GM20431 (cell line): ENCODE results near the gene DVL1.

Source experiments
- in situ Hi-C: fragments of 300-500 bp; cut with MseI, MboI; formaldehyde crosslinking; loops from one replicate; pipeline ENCODE4 v1.15.0; 2020; ENCODE audit warnings: low sequenced_read_pairs; ENCODE audit not compliant: unreplicated experiment

Gene DVL1

DNA sequence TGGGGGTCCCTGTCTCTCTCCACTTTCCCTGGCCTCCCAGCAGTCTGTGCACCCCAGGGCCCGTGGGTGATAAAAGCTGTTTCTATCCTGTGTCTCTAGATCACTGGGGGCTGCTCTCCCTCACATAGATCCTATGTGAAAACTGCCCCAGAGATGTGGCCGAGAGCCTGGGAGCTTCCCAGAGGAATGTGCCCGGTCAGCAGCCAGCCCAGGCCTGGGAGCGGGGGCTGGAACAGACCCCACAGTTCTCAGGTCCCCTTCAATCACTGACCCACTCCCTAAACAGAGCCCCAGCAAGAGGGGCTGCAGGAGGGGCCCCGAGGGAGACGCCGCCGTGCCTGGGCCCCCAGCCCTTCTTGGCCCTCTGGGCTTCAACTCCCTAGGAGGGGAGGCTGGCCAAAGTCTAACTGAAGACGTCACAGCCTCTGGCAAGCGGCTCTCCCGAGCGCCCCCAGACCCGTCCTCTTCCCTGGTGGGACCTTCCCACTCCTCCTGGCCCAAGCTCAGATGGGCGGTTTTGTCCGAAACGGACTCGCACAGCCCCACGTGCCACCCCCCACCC lies 8.7 kb upstream of the DVL1 start:
- in situ Hi-C loops, result no loop called here

DNA sequence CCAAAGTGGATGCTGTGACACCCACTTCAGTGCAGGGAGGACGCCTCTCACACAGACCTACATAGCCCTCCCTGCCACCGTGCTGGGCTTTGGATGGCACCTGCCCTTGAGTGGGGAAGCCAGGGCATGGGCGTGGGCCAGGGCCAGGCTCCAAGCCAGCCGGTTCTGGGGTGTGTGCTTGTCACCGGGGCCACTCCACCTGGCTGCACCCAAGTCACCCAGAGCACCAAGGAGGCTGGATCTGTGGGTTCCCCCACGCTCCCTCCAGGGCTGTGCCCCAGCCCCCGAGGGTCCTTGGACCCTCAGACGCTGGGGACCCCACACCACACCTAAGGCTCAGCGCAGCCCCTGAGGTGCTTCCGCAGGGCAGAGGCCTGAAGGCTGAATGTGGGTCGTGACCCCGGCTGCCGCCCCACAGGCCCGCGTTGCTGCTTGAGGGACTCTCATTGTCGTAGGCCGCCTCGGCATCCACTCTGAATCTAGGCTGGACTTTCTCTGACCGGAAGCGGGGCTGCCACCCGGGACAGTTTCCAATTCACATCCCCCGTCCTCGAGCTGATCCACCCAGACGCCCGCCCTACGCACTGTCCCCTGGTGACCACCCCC lies 7.7 kb upstream of the DVL1 start:
- in situ Hi-C loops, result no loop called here

DNA sequence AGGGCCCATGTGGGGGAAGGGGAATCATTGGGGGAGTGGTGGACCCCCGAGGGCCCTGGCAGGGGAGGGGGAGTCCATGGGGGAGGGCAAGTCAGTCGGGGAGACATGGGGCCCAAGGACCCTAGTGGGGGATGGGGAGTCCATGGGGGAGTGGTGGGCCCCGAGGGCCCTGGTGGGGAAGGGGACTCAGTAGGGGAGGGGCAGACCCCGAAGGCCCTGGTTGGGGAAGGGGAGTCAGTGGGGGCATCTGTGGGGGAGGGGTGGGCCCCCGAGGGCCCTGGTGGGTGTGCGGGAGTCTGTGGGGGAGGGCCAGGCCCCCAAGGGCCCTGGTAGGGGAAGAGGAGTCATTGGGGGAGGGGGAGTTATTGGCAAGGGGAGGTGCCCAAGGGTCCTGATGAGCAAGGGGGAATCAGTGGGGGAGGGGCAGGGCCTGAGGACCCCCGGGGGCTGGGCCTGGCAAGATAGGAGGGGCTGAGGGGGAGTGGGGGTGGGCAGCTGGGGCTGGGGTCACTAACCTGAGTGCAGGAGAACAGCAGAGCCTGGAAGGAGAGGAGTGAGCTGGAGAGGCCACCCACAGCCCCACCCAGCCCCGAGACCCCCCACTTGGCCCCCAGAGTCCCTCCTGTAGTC lies 7.1 kb upstream of the DVL1 start:
- in situ Hi-C loops, result no loop called here

DNA sequence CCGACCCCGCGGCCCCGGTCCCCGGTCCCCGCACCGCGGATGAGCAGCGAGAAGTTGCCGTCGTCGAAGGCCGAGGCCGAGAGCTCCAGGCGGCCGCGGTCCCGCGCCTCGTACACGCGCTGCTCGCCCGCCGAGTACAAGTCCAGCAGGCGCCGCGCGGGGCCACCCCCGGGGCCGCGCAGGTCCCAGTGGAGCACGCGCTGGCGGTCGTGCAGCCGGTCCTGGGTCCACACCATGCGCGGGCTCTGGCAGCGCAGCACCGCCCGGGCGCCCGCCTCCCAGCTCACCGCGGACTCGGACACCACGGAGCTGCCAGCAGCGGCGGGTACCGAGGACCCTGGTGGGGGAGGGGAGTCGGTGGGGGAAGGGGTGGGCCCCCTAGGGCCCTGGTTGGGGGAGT lies 6.2 kb upstream of the DVL1 start:
- in situ Hi-C loops, result no loop called here

DNA sequence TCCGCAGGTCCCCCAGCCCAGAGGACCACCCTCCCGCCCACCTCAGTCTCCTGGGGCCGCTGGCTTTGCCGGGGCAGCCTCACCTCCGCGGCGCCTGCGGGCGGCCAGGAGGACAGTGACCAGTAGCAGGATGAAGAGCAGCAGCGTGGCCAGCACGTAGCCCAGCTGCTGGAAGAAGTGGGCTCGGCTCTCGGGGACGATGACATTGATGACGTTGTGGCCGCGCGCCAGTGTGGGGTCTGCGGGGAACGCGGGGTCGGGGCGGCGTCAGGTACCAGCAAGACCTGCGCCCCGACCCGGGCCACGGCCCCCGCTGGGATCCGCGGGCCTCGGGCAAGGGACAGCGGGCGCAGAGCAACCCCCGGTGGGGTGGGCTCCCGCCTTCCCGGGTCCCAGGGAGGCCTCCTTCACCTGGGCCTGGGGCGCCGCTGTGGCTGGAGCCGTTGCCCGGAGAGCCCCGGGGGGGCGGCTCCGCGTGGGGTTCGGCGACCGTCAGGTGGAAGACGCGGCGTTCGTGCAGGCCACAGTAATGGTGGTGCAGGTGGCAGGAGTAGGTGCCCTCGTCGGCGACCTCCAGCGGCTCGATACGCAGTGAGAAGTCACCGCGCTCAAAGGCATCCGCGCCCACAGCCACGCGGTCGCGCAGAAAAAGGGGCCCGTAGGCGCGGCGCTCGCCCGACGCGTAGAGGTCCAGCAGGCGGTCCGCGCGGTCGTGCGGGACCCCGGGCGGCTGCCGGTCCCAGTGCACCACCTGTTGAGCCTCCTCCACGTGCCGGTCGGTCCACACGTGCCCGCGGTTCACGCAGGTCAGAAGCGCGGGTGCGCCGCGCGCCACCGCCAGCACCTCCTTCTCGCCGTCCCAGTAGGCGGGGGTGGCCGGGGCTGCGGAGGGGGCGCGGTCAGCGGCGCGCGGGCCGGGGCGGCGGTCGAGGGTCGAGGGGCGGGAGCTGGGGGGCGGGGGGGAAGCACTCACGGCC lies 5.3 kb upstream of the DVL1 start:
- in situ Hi-C loops, result no loop called here

DNA sequence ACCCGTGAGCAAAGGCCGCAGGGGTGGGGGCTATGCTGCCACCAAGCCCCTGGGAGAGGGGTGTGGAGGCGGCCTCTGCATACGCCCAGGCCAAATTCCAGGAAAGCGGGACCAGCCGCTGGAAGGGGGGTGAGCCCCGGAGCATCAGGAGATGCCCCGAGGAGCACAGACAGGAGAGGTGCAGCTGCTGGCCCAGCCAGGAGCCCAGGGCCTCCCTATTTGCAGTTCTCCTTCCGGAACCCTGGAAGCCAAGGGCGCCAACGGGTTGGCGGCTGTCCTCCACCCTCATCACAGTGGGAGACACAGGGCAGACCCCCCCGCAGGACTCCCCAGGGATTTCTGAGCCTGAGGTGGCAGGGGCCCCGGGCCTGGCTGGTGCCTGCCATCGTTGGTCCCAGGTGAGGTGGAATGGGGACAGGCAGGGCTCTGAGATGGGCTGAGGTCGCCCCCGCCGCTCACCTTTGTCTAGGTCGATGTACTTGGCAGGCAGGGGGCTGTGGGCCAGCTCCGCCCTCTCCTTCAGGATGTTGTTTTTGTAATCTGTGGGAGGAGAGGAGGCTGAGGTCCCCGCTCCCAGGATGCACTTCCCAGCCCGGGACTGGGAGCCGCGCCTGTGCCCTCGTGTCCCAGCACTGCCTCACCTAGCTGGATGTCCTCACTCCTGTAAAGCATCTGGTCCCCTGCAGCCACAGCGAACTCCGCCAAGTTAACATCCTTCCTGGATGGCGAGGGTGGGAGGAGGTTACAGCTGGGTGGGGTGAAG lies 4.4 kb upstream of the DVL1 start:
- in situ Hi-C loops, result no loop called here

DNA sequence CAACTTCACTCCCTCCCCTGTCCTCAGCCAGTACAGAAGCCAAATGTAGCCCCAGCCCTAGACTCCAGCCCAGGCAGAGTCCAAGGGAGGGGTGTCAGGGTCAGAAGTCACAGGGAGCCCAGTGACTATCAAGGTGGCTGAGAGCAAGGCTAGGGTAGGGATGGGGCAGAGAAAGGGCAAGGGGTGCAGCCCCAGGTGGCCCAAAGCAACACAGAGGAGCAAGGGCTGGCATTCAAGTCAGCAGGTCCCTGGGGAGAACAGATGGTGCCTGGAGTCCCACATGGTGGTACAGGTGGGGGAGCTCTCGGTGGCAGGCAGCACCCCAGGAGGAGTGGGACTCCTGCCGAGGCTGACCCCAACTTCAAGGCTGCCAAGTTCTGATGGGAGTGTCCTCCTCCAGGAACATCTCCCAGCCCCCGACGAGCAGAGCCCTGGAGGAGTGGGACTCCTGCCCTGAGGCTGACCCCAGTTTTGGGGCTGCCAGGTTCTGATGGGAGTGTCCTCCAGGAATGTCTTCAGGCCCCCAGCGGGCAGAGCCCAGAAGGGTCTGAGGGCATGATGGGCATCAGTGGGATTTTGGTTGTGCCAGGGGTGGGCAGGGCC lies 3.7 kb upstream of the DVL1 start:
- in situ Hi-C loops, result no loop called here

DNA sequence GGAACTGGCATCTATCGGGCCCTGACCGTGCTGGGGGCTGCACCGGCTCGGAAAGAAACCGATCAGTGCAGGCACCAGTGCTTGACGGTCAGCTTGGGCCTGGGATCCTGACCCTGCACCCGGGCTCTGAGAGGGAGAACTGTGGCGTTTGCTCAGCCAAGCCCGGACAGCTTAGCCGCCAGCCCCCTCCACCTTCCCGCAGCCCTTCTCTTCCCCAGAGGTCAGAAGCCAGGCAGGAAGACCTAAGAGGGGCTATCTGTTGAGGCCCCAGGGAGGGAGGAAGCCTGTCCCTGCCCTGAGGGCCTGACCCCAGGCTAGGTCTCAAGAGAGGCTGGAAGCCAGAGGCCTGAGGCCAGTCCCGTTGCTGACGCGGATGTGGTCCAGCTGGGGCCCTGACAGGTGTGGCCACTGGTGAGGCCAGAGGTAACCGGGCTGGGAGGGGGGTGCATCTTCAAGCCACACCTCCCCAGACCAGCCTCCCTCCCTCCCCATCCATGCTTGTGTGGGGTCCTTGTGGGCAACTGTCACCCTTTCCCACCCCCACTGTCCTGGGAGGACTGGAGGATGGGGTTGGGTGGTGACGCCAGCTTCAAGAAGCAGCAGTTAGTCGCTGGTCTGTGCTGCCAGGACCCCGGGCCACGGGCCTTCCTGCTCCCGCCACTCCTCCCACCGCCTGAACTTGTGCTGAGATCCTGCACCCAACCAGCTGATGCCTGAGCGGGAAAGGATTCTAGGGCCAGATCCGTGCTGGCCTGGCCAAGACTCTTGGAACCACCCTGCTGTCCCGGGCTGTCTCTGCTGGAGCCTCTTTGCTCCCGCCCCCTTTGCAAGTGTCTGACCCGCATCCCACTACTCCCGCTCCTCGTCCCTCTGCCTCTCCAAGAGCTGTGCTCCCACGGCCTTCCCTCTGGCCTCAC lies 2.6 kb upstream of the DVL1 start:
- in situ Hi-C loops, result no loop called here

DNA sequence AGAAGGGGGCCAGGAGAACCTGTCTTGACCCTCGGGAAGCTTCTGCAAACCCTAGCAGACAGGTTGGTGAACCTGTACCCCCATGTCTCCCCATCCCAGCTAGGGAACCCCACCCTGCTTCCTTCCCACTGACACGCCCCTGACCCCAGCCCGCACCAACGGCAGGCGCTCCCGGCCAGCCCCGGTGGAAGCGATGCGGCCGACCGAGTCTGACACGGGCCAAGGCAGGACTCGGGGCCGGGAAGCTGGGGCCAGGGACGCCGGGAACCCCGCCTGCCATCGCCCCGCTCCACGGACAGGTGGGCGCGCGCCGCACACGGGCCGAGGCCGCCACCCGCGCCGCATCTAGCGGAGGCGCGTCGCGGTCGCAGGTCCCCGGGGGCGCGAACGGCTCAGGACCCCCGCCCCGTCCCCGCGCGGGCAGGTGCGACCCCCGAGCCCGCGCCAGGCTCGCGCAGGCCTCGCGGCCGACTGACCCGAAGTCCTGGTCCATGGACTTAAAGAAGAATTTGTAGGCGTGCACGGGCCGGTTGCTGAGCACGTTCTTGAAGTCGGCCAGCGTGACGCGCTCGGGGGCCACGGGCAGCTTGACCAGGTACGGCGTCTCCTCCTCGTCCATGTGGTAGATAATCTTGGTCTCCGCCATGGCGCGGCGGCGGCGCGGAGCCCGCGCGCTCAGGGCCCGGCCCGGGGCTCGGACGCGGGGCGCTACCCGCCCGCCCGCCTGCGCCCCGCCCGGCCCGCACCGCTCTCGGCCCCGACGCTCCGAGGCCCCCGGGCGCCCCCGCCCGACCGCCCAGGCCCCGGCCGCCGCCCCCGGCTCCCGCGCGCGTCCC lies 580 bp downstream of the DVL1 start:
- in situ Hi-C loops, result no loop called here

DNA sequence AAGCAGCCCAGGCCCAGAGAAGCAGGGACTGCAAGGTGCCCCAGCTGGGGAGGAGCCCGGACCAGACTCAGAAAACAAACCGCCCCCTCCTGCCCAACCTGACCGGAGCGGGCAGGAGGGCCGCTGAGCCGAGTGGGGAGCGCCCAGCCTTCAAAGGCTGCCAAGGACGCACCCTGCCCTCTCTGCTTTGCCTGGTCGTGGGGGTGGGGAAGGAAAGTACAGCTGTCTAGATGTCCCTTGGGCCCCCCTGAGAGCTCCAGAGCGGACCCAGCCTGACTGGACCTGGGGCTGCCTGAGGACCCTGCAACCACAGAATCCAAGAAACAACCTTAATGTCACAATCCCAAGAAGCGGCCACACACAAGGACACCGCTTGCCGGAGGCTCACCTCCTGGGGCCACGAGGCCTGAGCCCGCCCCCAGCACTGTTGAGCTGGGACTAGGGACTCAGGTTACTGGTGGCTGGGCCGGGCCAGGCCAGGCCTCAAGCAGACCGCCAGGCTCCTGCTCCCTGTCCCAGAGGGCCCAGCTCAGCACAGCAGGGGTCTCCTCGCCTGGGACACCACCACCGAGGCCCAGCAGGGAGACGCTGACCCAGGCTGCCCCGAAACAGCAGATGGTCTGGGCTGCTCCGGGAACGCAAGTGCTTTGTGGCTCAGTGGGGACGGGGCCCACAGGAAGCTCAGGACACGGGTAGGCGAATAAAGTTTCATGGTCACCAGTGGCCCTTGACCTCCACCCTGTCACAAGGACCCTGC lies 1.4 kb downstream of the DVL1 start:
- in situ Hi-C loops, result no loop called here

DNA sequence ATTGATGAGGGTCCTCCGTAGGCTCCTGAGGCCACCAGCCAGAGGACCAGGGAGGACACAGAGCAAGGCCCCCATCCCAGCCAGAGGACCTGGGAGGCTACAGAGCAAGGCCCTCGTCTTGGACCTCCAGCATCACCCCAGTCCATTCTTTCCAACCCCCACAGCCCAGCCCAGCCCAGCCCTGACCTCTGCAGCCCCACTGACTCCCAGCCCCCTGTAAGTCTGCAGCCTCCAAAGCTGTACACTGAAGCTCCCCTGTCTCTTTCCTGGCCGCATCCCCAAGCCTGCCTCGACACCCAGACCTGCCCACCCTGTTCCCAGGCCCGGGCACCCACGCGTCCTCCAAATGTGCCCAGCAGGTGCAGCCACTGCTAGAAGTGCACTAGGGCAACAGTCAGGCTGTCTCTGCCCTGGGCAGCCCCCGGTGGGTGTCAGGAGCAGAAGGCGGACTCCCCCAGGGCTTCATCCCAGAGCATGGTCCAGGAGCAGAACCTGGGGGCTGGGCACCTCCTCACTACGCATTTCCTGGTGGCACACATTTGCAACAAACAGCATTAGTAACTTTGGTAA lies 2.1 kb downstream of the DVL1 start:
- in situ Hi-C loops, result no loop called here

DNA sequence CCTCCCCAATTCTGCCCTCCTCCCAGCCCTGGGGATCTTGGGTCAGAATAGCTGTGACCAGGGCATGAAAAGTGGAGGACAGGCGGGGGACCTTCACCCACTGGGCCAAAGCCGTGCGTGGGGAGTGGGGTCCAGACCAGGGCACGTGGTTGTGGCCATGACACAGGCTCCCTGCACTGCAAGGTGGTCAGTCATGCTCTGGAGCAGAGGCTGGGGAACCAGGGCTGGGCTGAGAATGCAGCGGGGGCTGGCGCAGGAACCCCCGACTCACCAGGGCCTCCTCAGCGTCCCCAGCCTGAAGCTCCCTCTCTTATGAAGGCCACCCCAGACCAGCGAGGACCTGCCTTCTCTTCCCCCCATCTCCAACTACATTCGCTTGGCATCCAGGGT lies 2.7 kb downstream of the DVL1 start:
- in situ Hi-C loops, result no loop called here

DNA sequence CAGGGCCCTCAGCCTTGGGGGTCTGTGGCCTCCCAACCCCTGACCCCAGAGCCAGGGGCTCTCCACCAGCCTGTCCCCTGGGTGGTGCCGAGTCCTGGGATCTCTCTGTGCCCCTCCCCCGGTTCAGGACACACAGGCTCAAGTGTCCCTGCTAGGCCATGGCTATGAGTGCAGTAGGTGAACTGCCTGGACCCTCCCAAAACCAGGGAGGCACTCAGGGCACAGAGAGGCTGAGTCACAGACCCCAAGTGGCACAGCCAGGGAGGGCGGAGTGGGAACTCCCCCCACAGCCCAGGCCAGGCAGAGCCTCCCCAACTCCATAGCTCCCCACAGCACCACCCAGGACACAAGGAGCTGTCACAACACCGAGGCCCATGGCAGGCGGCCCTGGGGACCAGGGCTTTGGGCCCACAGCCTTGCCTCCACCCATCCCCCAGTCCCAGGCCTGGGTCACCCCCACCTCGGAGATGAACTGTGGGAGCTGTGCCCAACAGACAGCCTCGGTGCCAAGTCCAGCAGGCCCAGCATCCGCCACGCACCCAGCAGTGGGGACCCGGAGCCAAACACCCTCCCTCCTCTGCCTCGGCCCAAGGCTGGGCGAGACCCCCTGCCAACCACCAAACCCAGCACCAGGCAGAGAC lies 3.2 kb downstream of the DVL1 start:
- in situ Hi-C loops, result no loop called here

DNA sequence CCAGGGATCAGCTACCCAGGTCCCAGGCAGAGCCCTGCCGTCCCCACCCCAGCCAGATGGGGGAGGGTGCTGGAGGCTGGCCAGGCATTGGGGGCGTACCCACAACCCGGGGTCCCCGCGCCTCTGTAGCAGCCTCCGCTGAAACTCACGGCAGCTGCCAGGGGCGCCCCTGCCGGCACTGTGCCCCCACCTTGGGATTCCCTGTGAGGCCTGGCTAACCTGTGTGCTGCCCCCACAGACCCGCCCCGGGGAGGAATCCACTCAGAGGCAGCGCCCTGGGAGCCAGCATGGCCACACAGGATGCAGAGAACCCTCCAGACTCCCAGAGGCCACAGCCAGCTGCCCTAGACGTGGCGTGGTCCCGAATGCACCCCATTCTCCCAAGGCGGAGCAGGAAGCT lies 3.8 kb downstream of the DVL1 start:
- in situ Hi-C loops, result no loop called here

DNA sequence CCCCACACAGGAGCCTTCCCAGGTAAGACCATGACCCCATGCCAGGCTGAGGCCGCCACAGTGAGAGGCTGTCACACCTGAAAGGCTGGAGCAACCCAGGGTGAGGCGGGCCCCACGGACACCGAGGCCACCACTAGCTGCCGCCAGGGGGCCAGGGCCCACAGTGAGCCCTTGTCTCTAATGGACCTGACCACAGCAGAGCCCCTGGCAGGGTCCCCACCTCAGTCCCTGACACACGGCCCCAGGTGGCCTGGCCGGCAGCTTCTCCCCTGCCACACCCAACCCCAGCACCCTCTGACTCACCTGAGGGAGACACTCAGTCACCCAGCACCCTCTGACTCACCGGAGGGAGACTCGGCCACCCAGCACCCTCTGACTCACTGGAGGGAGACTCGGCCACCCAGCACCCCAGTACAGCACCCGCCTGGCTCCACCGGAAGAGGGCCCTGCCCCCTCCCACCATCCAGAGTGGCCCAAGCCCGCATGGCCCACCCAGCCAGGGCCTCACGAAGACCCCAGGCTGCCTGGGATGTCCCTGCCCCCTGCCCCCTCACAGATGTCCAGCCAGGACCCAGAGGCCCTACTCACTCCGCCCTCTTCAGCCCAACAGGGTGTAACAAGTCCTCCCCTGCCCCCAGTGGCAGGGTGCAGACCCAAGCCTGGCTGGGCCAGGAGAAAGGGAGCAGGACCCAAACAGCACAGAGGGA lies 4.4 kb downstream of the DVL1 start:
- in situ Hi-C loops, result no loop called here
